Measurements from ENCODE around the gene SH3RF3. TPM values are rescaled to one million over a fixed set of nuclear protein-coding genes. Genes with fewer than 3 reads are reported as not detected.

Gene SH3RF3
- total RNA-seq, 2 donors from 2014 or later = 1.5 to 1.8 TPM

- Histone ChIP-seq H3K4me1 (ENCODE audit: control insufficient read depth, insufficient read depth, low read length) (no peaks in the 10 kb centered on the region), H3K9ac (ENCODE audit: extremely low read depth, low read length, poor library complexity, severe bottlenecking) (no peak overlapping the region), H3K36me3 (ENCODE audit: control insufficient read depth, insufficient read depth, low read length) (no peaks in the 10 kb centered on the region), H3K27ac (ENCODE audit: low read depth, low read length) (no peak overlapping the region), H3K4me3 (ENCODE audit: low read length) (no peak overlapping the region), H3K9me3 (ENCODE audit: control insufficient read depth, low read length) (no peaks in the 10 kb centered on the region), H3K27me3 (ENCODE audit: control insufficient read depth, insufficient read depth, low read length, poor library complexity, severe bottlenecking) (no peaks in the 10 kb centered on the region)
- no peak overlapping the region for H3K4me3 Mint-ChIP-seq
- peak; percentile 28 for DNase-seq
- H3K9me3 Mint-ChIP-seq = no peaks in the 10 kb centered on the region
- TF ChIP-seq CTCF (conservative IDR thresholded peaks at IDR 0.05) = no peak
- H3K27ac Mint-ChIP-seq = no peak overlapping the region
- H3K4me1 Mint-ChIP-seq = no peaks in the 10 kb centered on the region
- H3K36me3 Mint-ChIP-seq (ENCODE audit: low read depth) = no peaks in the 10 kb centered on the region
- 94 to 95% methylated on average over 17 to 21 of the region's 21 CpGs for WGBS, 2 experiments (ENCODE audit: insufficient coverage in 1 of 2, insufficient read length in 1 of 2)
- peaks cover 4% of the 10 kb centered on the region for H3K27me3 Mint-ChIP-seq (ENCODE audit: insufficient read depth)
Observed at GRCh38 chr2:109528811-109529501, 400.0 kb downstream of the SH3RF3 start.

- Histone ChIP-seq H3K36me3 (ENCODE audit: control insufficient read depth, insufficient read depth, low read length) (no peaks in the 10 kb centered on the region), H3K4me1 (ENCODE audit: control insufficient read depth, insufficient read depth, low read length) (no peaks in the 10 kb centered on the region), H3K27ac (ENCODE audit: low read depth, low read length) (no peak overlapping the region), H3K9me3 (ENCODE audit: control insufficient read depth, low read length) (no peaks in the 10 kb centered on the region), H3K9ac (ENCODE audit: extremely low read depth, low read length, poor library complexity, severe bottlenecking) (no peak overlapping the region), H3K4me3 (ENCODE audit: low read length) (no peak overlapping the region), H3K27me3 (ENCODE audit: control insufficient read depth, insufficient read depth, low read length, poor library complexity, severe bottlenecking) (no peaks in the 10 kb centered on the region)
- Mint-ChIP-seq H3K4me1 (no peaks in the 10 kb centered on the region), H3K9me3 (no peaks in the 10 kb centered on the region), H3K27ac (no peak overlapping the region), H3K36me3 (ENCODE audit: low read depth) (no peaks in the 10 kb centered on the region), H3K27me3 (ENCODE audit: insufficient read depth) (no peaks in the 10 kb centered on the region), H3K4me3 (no peak overlapping the region)
- peak; percentile 24 for DNase-seq
- WGBS, 2 experiments (ENCODE audit: insufficient coverage in 1 of 2, insufficient read length in 1 of 2) = 93 to 94% methylated on average over 15 to 16 of the region's 16 CpGs
- TF ChIP-seq CTCF (conservative IDR thresholded peaks at IDR 0.05) = no peak
Observed at GRCh38 chr2:109529532-109530449, 400.8 kb downstream of the SH3RF3 start.

- Mint-ChIP-seq H3K27ac (no peak overlapping the region), H3K4me3 (no peak overlapping the region), H3K9me3 (peaks cover 4% of the 10 kb centered on the region), H3K4me1 (peaks cover 7% of the 10 kb centered on the region), H3K36me3 (ENCODE audit: low read depth) (peaks cover 2% of the 10 kb centered on the region), H3K27me3 (ENCODE audit: insufficient read depth) (peaks cover 3% of the 10 kb centered on the region)
- Histone ChIP-seq H3K4me3 (ENCODE audit: low read length) (no peak overlapping the region), H3K36me3 (ENCODE audit: control insufficient read depth, insufficient read depth, low read length) (no peaks in the 10 kb centered on the region), H3K27ac (ENCODE audit: low read depth, low read length) (no peak overlapping the region), H3K27me3 (ENCODE audit: control insufficient read depth, insufficient read depth, low read length, poor library complexity, severe bottlenecking) (no peaks in the 10 kb centered on the region), H3K9ac (ENCODE audit: extremely low read depth, low read length, poor library complexity, severe bottlenecking) (no peak overlapping the region), H3K9me3 (ENCODE audit: control insufficient read depth, low read length) (no peaks in the 10 kb centered on the region), H3K4me1 (ENCODE audit: control insufficient read depth, insufficient read depth, low read length) (no peaks in the 10 kb centered on the region)
- peak; percentile 34 for TF ChIP-seq CTCF (conservative IDR thresholded peaks at IDR 0.05)
- WGBS, 2 experiments (ENCODE audit: insufficient coverage in 1 of 2, insufficient read length in 1 of 2) = 83 to 97% methylated on average over 5 to 6 of the region's 6 CpGs
- DNase-seq = peak; percentile 46
Observed at GRCh38 chr2:109530712-109531111, 401.7 kb downstream of the SH3RF3 start.
